ENCODE measurements around the gene CCL15.

Gene CCL15

DNA sequence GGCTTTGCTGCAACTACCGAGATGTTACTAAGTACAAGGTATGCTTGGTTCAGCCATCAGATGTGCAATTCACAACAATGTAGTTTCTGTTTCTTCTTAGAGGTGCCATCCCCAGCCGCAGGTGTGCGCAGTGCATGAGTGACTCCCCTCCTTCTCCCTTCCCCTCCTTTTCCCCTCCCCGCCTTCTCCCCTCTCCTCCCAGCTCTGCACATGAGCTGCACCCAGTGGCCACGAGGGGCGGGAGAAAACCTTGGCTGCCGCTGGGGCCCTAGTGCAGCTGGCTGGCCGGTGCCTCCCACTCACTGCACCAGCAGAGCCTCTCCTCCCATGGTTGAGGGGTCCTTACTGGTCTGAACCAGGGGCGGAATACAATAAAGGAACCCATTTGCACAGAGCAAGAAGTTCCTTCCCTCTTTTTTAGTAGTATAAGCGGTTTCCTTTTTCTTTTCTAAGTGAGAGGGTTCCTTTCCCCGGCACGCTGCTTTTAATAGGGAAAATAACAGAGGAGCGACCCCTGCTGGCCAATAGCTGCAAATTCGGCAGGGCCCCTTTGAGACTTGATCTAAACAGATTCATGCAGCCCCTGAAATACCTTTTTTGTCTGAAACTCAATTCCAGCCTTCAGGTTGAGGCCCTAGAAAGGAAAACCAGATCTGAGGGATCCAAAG is 7.8 kb upstream of the CCL15 start:
- TF ChIP-seq, protein P1, sequence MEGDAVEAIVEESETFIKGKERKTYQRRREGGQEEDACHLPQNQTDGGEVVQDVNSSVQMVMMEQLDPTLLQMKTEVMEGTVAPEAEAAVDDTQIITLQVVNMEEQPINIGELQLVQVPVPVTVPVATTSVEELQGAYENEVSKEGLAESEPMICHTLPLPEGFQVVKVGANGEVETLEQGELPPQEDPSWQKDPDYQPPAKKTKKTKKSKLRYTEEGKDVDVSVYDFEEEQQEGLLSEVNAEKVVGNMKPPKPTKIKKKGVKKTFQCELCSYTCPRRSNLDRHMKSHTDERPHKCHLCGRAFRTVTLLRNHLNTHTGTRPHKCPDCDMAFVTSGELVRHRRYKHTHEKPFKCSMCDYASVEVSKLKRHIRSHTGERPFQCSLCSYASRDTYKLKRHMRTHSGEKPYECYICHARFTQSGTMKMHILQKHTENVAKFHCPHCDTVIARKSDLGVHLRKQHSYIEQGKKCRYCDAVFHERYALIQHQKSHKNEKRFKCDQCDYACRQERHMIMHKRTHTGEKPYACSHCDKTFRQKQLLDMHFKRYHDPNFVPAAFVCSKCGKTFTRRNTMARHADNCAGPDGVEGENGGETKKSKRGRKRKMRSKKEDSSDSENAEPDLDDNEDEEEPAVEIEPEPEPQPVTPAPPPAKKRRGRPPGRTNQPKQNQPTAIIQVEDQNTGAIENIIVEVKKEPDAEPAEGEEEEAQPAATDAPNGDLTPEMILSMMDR (conservative IDR thresholded peaks at IDR 0.05; ENCODE audit: low read depth, low read length), result peak; percentile 54
- DNase-seq (ENCODE audit: low read depth), result peak; percentile 27
- H3K4me3 ChIP-seq (ENCODE audit: low read depth, low read length), result no peak overlapping the region

DNA sequence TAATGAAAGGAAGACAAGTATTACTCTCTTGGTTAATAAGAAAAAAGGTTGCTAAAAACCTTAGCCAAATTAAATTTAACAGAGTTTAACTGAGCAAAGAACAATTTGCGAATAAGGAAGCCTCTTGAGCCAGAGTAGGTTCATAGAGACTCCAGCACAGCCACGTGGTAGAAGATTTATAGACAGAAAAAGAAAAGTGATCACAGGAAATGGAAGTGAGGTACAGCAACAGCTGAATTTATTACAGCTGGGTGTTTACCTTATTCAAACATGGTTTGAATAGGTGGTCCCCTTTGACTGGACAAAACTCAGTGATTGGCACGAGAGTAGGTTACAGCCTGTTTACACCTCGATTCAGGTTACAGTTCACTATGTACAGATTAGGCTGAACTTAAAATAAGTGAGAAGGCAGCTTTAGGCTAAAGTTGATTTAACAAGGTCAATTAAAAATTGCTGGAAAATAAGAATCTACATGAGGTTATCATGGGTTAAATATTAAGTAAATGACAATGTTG is 3.3 kb upstream of the CCL15 start:
- no peak for DNase-seq (ENCODE audit: low read depth)
- TF ChIP-seq, protein P1 (conservative IDR thresholded peaks at IDR 0.05; ENCODE audit: low read depth, low read length), result no peak
- no peak overlapping the region for H3K4me3 ChIP-seq (ENCODE audit: low read depth, low read length)

DNA sequence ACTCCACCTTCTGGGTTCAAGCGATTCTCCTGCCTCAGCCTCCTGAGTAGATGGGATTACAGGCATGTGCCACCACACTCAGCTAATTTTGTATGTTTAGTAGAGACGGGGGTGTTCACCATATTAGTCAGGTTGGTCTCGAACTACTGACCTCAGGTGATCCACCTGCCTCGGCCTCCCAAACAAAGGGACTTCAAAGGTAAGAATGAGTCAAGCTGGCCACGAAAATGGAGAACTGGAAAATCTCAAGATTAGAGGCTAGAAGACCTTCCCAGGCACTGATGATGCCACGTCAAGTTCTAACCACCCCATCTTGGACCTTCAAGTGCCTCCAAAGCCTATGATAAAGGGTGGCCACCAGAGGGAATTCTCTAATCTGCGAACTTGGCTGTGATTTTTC is 1.3 kb upstream of the CCL15 start:
- TF ChIP-seq, protein P1 (conservative IDR thresholded peaks at IDR 0.05; ENCODE audit: low read depth, low read length), result no peak
- H3K4me3 ChIP-seq (ENCODE audit: low read depth, low read length), result no peak overlapping the region
- DNase-seq (ENCODE audit: low read depth), result no peak

DNA sequence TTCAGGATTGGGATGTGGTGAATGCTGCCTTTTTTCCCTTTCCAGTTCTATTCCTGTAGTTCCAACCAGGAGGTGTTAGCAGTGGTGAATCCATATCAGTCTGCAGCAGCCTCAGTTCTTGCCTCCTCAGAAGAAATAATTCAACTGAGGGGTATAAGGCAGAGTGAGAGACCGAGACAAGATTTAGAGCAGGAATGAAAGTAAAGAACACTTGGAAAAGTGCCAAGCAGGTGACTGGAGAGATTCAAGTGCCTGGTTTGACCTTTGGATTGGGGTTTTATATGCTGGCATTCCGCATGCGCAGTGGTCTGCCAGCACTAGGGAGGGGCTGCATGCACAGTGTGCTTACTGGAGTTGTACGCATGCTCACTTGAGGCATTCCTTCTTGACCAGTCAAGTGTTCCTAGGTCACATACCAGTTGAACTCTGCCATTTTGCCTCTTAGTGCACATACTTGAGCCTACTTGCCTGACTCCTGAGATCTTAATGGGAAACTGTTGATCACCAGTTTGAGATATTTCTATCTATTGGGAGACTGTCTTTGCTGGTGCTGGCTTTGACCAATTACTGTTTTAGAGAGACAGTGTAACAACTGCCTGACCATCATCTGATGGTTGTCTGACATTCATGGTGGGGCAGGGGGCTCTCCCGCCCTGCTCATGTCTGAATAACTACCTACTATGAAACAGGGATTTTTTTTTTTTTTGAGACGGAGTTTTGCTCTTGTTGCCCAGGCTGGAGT is 680 bp upstream of the CCL15 start:
- TF ChIP-seq, protein P1 (conservative IDR thresholded peaks at IDR 0.05; ENCODE audit: low read depth, low read length), result no peak
- no peak overlapping the region for H3K4me3 ChIP-seq (ENCODE audit: low read depth, low read length)
- no peak for DNase-seq (ENCODE audit: low read depth)

DNA sequence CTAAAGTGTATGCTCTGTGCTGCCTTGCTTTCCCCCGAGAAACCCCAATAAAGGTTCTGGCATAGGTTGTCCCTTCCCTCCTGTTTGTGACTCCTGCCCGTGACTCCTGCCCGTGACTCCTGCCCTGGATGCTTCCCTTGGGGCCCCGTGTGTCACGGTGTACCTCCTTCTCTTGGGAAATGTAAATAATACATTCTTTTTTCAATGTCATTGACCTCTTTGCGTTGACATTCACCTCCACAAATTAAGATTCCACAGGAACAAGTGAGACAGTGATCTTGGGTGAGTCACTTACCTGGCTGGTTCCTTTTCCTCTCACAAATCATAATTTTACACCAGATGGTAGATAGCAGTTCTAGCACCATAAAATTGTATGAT is 632 bp downstream of the CCL15 start:
- DNase-seq (ENCODE audit: low read depth), result no peak
- no peak overlapping the region for H3K4me3 ChIP-seq (ENCODE audit: low read depth, low read length)
- TF ChIP-seq, protein P1 (conservative IDR thresholded peaks at IDR 0.05; ENCODE audit: low read depth, low read length), result no peak

DNA sequence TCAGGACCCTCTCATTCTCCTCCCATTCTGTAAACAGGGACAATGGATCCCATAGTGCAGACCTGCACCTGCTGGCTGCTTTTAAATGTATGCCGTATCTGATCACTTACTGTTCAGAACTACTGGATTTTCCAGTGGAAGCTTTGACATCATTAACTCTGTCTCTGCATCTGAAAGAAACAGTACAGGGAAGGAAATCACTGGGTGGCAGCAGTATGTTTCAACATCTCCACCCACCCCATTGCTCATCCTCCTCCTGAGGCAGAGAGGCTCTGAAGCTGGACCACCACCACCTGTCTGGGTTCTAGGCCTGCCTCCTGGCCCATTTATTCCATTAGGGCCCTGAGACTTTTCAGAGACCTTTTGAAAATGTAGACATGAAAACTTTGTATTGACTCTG is 2.6 kb downstream of the CCL15 start:
- H3K4me3 ChIP-seq (ENCODE audit: low read depth, low read length), result no peak overlapping the region
- TF ChIP-seq, protein P1 (conservative IDR thresholded peaks at IDR 0.05; ENCODE audit: low read depth, low read length), result no peak
- no peak for DNase-seq (ENCODE audit: low read depth)
